ENCODE results near the gene HMGN2.
A peak's percentile ranks its signal among the peaks of the same experiment; 100 is the strongest.
"Not testable (repeated sequence)": the region's sequence is repeated elsewhere in the genome, so short reads cannot be mapped to it uniquely, and the experiment has no call there.

Gene HMGN2

GRCh38 chr1:26496861-26497260 lies 24.6 kb downstream of the HMGN2 start:
- no peak for FAIRE-seq
- no peak for DNase-seq (ENCODE audit: insufficient read length, low spot score)
- no peak for TF ChIP-seq POLR2A (IDR thresholded peaks at IDR 0.05; ENCODE audit: low read depth, low read length)

GRCh38 chr1:26498894-26499293 lies 26.7 kb downstream of the HMGN2 start:
- FAIRE-seq = no peak
- no peak for TF ChIP-seq POLR2A (IDR thresholded peaks at IDR 0.05; ENCODE audit: low read depth, low read length)
- no peak for DNase-seq (ENCODE audit: insufficient read length, low spot score)

GRCh38 chr1:26500488-26501175 lies 28.4 kb downstream of the HMGN2 start:
- DNase-seq (ENCODE audit: insufficient read length, low spot score) (peak; percentile 55), FAIRE-seq (no peak)
- TF ChIP-seq POLR2A (IDR thresholded peaks at IDR 0.05; ENCODE audit: low read depth, low read length) = peak; percentile 58

GRCh38 chr1:26510711-26511110 lies 38.5 kb downstream of the HMGN2 start:
- FAIRE-seq; DNase-seq (ENCODE audit: insufficient read length, low spot score): not testable (repeated sequence)

- not testable (repeated sequence) for DNase-seq (ENCODE audit: insufficient read length, low spot score); FAIRE-seq
Measured at GRCh38 chr1:26515836-26516235, 43.6 kb downstream of the HMGN2 start.

- no peak for TF ChIP-seq POLR2A (IDR thresholded peaks at IDR 0.05; ENCODE audit: low read depth, low read length)
- FAIRE-seq (no peak), DNase-seq (ENCODE audit: insufficient read length, low spot score) (no peak)
Measured at GRCh38 chr1:26516987-26517765, 44.9 kb downstream of the HMGN2 start.

- FAIRE-seq (no peak), DNase-seq (ENCODE audit: insufficient read length, low spot score) (no peak)
- no peak for TF ChIP-seq POLR2A (IDR thresholded peaks at IDR 0.05; ENCODE audit: low read depth, low read length)
Measured at GRCh38 chr1:26517766-26518049, 45.5 kb downstream of the HMGN2 start.

- no peak for DNase-seq (ENCODE audit: insufficient read length, low spot score)
- FAIRE-seq = no peak
- TF ChIP-seq POLR2A (IDR thresholded peaks at IDR 0.05; ENCODE audit: low read depth, low read length) = no peak
Measured at GRCh38 chr1:26518355-26518754, 46.1 kb downstream of the HMGN2 start.

GRCh38 chr1:26520339-26520738 lies 48.1 kb downstream of the HMGN2 start:
- FAIRE-seq (no peak), DNase-seq (ENCODE audit: insufficient read length, low spot score) (no peak)
- no peak for TF ChIP-seq POLR2A (IDR thresholded peaks at IDR 0.05; ENCODE audit: low read depth, low read length)

- DNase-seq (ENCODE audit: insufficient read length, low spot score) (no peak), FAIRE-seq (no peak)
- TF ChIP-seq POLR2A (IDR thresholded peaks at IDR 0.05; ENCODE audit: low read depth, low read length) = no peak
Measured at GRCh38 chr1:26521669-26522030, 49.4 kb downstream of the HMGN2 start.

GRCh38 chr1:26522073-26522472 lies 49.8 kb downstream of the HMGN2 start:
- DNase-seq (ENCODE audit: insufficient read length, low spot score) = no peak
- no peak for FAIRE-seq
- TF ChIP-seq POLR2A (IDR thresholded peaks at IDR 0.05; ENCODE audit: low read depth, low read length) = no peak

- no peak for FAIRE-seq
- no peak for TF ChIP-seq POLR2A (IDR thresholded peaks at IDR 0.05; ENCODE audit: low read depth, low read length)
- DNase-seq (ENCODE audit: insufficient read length, low spot score) = no peak
Measured at GRCh38 chr1:26524181-26524580, 51.9 kb downstream of the HMGN2 start.

Data from H54 (cell line).